Left ventricle myocardium inferior (tissue), 1 donor: ENCODE measurements around the gene EZR. TPM values are rescaled to one million over a fixed set of nuclear protein-coding genes. Genes with fewer than 3 reads are reported as not detected.
"Not testable (repeated sequence)": the region's sequence is repeated elsewhere in the genome, so short reads cannot be mapped to it uniquely, and the experiment has no call there.

ENCODE experiments used
- DNase-seq: peaks from one replicate; pipeline ENCODE4 v3.0.0-alpha.2; 2020
- H3K27ac ChIP-seq: fragments of 200-600 bp; replicated peaks from 2 replicates; pipeline ENCODE4 v1.8.0; 2021
- H3K27me3 ChIP-seq: fragments of 200-600 bp; 2 replicates; pipeline ENCODE4 v1.8.0; 2021; ENCODE audit warnings: low read depth
- H3K36me3 ChIP-seq: fragments of 200-600 bp; 2 replicates; pipeline ENCODE4 v1.8.0; 2021
- H3K4me1 ChIP-seq: fragments of 200-600 bp; 2 replicates; pipeline ENCODE4 v1.8.0; 2021
- H3K4me3 ChIP-seq: fragments of 200-600 bp; 2 replicates; pipeline ENCODE4 v1.8.0; 2021; ENCODE audit warnings: mild to moderate bottlenecking, moderate library complexity
- H3K9me3 ChIP-seq: fragments of 200-600 bp; replicated peaks from 2 replicates; pipeline ENCODE4 v1.8.0; 2021
- intact Hi-C: fragments of 100-400 bp; cut with micrococcal nuclease; formaldehyde crosslinking; loops from one replicate; pipeline ENCODE4 v1.11.0; 2022
- total RNA-seq: library from RNA; stranded (reverse); fragmentation: NEBNext Ultra II Directional; extraction: Animal tissue kit (Norgen Biotek cat#: 25700); gene quantifications from one replicate; pipeline ENCODE4 v1.2.1, GENCODE V29; 2021
- TF ChIP-seq, protein P1 (sequence below): fragments of 200-600 bp; IDR thresholded peaks from 2 replicates; pipeline ENCODE4 v1.8.0; 2021; ENCODE audit warnings: antibody characterized with exemption, mild to moderate bottlenecking, borderline replicate concordance
- donor health status: DM: no; HTN: yes; CAD: no; lungs with severe emphysema.

Gene EZR
- total RNA-seq, 1 donor from 2014 or later, result 242 TPM

DNA sequence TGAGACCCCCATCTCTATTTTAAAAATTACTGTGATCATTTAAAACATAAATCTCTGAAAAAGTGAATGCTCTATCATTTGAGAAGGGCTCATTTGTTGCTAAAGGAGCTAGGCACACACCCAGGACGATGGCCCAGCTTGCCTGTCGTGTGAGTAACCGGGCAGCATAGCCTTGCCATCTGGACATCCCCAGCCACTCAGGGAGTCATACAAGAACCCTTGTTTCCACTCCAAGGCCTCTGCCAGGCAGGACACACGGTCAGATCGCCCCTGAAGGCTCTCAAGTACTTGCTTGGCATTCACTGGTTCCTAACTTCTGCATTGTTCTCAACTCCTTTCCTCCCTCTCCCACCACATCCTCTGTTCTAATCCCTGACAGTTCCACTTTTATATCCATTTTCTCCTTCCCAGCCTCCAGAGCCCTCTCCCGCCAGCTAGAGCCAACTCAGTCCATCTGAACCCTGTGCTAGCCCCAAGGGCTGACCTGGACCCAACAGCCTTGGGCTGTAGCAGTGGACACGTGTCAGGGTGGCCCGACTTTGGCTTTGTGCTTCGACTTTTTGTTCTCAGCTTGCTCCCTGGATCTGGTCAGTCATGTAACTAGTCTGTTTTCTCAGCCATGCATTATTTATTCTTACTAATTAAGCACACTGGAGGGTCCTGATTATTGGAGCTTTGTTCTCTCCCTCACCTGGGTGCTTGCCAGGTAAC is 15.7 kb upstream of the EZR start:
- Histone ChIP-seq H3K4me1 (peaks cover 16% of the 10 kb centered on the region), H3K36me3 (no peaks in the 10 kb centered on the region), H3K4me3 (no peak overlapping the region), H3K27ac (peak overlapping the region; percentile 85), H3K27me3 (no peaks in the 10 kb centered on the region), H3K9me3 (no peaks in the 10 kb centered on the region)
- TF ChIP-seq, protein P1, sequence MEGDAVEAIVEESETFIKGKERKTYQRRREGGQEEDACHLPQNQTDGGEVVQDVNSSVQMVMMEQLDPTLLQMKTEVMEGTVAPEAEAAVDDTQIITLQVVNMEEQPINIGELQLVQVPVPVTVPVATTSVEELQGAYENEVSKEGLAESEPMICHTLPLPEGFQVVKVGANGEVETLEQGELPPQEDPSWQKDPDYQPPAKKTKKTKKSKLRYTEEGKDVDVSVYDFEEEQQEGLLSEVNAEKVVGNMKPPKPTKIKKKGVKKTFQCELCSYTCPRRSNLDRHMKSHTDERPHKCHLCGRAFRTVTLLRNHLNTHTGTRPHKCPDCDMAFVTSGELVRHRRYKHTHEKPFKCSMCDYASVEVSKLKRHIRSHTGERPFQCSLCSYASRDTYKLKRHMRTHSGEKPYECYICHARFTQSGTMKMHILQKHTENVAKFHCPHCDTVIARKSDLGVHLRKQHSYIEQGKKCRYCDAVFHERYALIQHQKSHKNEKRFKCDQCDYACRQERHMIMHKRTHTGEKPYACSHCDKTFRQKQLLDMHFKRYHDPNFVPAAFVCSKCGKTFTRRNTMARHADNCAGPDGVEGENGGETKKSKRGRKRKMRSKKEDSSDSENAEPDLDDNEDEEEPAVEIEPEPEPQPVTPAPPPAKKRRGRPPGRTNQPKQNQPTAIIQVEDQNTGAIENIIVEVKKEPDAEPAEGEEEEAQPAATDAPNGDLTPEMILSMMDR, result no peak
- no peak for DNase-seq
- intact Hi-C loops, result no loop called here

DNA sequence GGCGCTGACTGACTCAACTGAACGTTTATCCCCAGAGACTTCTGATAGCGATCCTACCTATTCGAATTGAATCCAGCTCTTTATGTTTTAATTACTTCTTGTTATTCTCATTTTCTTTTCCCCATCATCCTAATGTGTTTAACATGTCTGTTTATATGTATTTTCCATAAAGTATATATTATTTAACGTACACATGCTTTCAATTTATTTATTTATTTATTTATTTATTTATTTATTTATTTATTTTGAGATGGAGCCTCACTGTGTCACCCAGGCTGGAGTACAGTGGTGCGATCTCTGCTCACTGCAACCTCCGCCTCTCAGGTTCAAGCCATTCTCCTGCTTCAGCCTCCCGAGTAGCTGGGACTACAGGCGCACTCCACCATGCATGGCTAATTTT is 13.6 kb upstream of the EZR start:
- H3K27ac ChIP-seq, result not testable (repeated sequence)

DNA sequence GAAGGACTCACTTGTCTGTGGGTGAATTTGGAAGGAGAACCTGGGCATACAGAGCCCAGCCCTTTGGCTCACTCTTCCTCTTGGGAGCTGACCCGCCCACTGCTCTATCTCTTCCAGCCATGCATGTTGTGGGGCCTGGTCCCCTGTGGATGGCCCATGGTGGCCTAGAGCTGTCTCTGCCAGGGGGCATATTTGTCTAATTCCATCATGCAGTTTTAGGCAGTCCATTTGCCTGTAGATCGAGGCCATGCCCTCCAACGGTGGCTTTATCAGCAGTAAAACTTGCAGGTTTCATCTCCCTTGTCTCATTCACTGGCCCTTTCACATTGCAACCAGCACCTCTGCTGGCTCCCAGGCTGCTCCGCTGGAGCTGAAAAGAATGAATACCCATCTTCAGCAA is 12.9 kb upstream of the EZR start:
- Histone ChIP-seq H3K36me3 (no peaks in the 10 kb centered on the region), H3K4me1 (peaks cover 19% of the 10 kb centered on the region), H3K27me3 (no peaks in the 10 kb centered on the region), H3K27ac (no peak overlapping the region), H3K4me3 (no peak overlapping the region), H3K9me3 (no peaks in the 10 kb centered on the region)
- TF ChIP-seq, protein P1, result no peak
- intact Hi-C loops, result no loop called here
- no peak for DNase-seq

More for the DNA sequence above, 13.6 kb upstream of the EZR start:
- H3K9me3 ChIP-seq, H3K36me3 ChIP-seq, H3K27me3 ChIP-seq, intact Hi-C loops, H3K4me3 ChIP-seq, DNase-seq: not testable (repeated sequence)
- H3K4me1 ChIP-seq, result peaks cover 16% of the 10 kb centered on the region

DNA sequence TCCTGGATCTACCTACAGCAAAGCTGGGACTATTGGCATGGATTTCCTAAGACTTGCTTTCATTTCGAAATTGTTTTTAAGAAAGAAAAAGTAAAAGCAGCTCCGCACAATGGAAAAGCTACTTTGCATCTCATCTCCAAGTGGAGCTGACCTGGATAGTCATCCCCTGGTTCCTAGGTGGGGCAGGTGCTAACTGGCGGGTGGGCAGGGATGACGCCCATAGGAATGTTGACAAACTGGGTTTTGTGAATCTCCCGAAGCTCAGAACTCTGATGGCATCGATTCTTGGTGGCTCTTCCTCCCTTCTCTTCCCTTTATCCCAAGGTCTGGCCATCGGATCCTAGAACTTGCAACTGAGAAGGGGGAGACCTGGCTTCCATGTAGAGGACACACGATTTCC is 12.4 kb upstream of the EZR start:
- peaks cover 22% of the 10 kb centered on the region for H3K4me1 ChIP-seq
- no peak overlapping the region for H3K4me3 ChIP-seq
- no peaks in the 10 kb centered on the region for H3K36me3 ChIP-seq
- no peaks in the 10 kb centered on the region for H3K27me3 ChIP-seq
- H3K27ac ChIP-seq, result no peak overlapping the region
- intact Hi-C loops, result no loop called here
- TF ChIP-seq, protein P1, result no peak
- H3K9me3 ChIP-seq, result no peaks in the 10 kb centered on the region
- DNase-seq, result no peak

DNA sequence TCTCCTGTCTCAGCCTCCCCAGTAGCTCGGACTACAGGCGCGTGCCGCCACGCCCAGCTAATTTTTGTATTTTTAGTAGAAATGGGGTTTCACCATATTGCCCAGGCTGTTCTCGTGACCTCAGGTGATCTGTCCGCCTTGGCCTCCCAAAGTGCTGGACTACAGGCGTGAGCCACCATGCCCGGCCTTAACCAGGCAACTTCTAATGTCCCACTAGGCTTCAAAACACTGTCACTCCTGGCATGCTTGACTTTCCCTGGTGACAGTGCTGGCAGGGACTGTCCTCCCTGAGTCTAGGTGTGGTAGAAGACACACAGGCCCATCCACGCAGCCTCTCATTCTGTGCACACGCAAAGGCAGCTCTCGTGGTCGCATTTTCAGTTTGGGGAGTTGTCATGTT is 11.6 kb upstream of the EZR start:
- intact Hi-C loops, result no loop called here
- Histone ChIP-seq H3K27me3 (no peaks in the 10 kb centered on the region), H3K4me1 (peaks cover 24% of the 10 kb centered on the region), H3K36me3 (no peaks in the 10 kb centered on the region), H3K27ac (no peak overlapping the region), H3K4me3 (no peak overlapping the region), H3K9me3 (no peaks in the 10 kb centered on the region)
- no peak for DNase-seq
- TF ChIP-seq, protein P1, result no peak

DNA sequence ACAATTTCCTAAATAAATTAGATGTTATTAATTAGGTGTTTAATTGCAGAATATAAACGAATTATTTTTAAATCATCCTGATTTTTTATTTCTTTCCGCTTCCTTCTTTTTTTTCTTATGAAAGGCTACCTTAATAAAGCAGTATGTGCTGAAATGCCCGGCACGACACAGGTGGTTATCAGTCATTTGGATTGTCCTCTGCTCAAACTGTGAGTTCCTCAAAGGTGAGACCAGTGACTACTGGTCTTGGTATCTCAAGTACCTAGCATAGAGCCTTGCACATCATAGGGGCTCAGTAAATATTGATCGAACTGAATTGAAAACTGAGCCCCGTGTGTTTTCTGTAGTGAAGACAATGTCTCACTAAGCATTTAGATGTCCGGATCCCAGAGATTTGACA is 9.6 kb upstream of the EZR start:
- DNase-seq, result no peak
- H3K36me3 ChIP-seq, result no peaks in the 10 kb centered on the region
- H3K27me3 ChIP-seq, result no peaks in the 10 kb centered on the region

More for the DNA sequence above, 9.6 kb upstream of the EZR start:
- Histone ChIP-seq H3K4me3 (no peak overlapping the region), H3K27ac (no peak overlapping the region), H3K4me1 (peaks cover 23% of the 10 kb centered on the region), H3K9me3 (no peaks in the 10 kb centered on the region)
- TF ChIP-seq, protein P1, result no peak
- intact Hi-C loops, result no loop called here
